Fibroblast of pulmonary artery (primary cell): ENCODE data around the gene BTBD6.

Source experiments
- DNase-seq: peaks from one replicate; pipeline ENCODE4 v3.0.0-alpha.2; 2010; ENCODE audit warnings: low read depth
- H3K4me3 ChIP-seq: replicated peaks from 2 replicates; pipeline ENCODE4 v1.5.1; 2011; ENCODE audit warnings: low read depth, mild to moderate bottlenecking, control low read depth, low read length, moderate library complexity
- CTCF ChIP-seq: IDR thresholded peaks from 2 replicates; pipeline ENCODE4 v1.5.1; 2011; ENCODE audit warnings: mild to moderate bottlenecking, control low read depth, low read length, inconsistent platforms; ENCODE audit errors: missing control alignments

The BTBD6 gene

GRCh38 chr14:105220699-105221597 lies 27.4 kb upstream of the BTBD6 start:
- H3K4me3 ChIP-seq: no peak overlapping the region
- TF ChIP-seq CTCF: no peak
- no peak for DNase-seq

GRCh38 chr14:105221598-105222178 lies 26.6 kb upstream of the BTBD6 start:
- no peak for TF ChIP-seq CTCF
- H3K4me3 ChIP-seq: no peak overlapping the region
- no peak for DNase-seq

GRCh38 chr14:105223260-105223659 lies 25.1 kb upstream of the BTBD6 start:
- DNase-seq: no peak
- no peak overlapping the region for H3K4me3 ChIP-seq
- no peak for TF ChIP-seq CTCF

- H3K4me3 ChIP-seq: no peak overlapping the region
- no peak for TF ChIP-seq CTCF
- DNase-seq: no peak
Measured at GRCh38 chr14:105223770-105224544, 24.4 kb upstream of the BTBD6 start.

GRCh38 chr14:105224845-105225570 lies 23.3 kb upstream of the BTBD6 start:
- no peak overlapping the region for H3K4me3 ChIP-seq
- TF ChIP-seq CTCF: no peak
- no peak for DNase-seq

GRCh38 chr14:105226198-105226597 lies 22.1 kb upstream of the BTBD6 start:
- H3K4me3 ChIP-seq: no peak overlapping the region
- no peak for TF ChIP-seq CTCF
- DNase-seq: no peak
